ENCODE results near the gene CACNG5. TPM values are rescaled to one million over a fixed set of nuclear protein-coding genes. Genes with fewer than 3 reads are reported as not detected.

The CACNG5 gene
- polyA plus RNA-seq, 3 donors: not detected

DNA sequence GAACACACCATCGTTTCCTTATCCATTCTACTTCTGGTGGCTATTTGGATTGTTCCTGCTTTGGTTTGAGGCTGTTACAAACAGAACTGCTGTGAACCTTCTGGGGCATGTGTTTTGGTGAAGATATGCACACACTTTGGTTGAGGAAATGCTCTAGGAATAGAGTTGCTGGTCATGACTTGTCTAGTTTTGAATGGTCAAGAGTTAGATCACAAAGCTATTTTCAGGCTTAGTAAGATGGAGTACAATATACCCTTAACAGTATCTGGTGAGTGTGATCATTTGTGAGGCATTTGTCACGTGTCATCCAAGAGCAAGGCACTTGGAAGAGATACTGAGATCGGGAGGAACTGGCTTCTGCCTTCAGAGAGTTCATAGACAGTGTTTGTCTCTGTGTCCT lies 47.0 kb upstream of the CACNG5 start:
- Histone ChIP-seq H3K4me1 (ENCODE audit: control insufficient read depth in 1 of 2, insufficient read depth in 2 of 2, low read length in 2 of 2) (peaks cover 14 to 16% of the 10 kb centered on the region in 2 donors), H3K4me2 (replicated peaks; ENCODE audit: extremely low read depth, low read length, poor library complexity, severe bottlenecking) (no peak overlapping the region), H3K9ac (ENCODE audit: insufficient read depth, low read length, poor library complexity, severe bottlenecking) (no peak overlapping the region), H4K20me1 (ENCODE audit: insufficient read depth, low read length) (no peaks in the 10 kb centered on the region), H3K4me3 (replicated peaks in 1 of 3; ENCODE audit: low read depth in 2 of 3, low read length in 3 of 3) (no peak overlapping the region), H2AFZ (ENCODE audit: insufficient read depth, low read depth, low read length, poor library complexity, severe bottlenecking) (no peak overlapping the region), H3K9me3 (replicated peaks in 1 of 2; ENCODE audit: control insufficient read depth in 1 of 2, insufficient read depth in 1 of 2, low read length in 2 of 2) (no peaks in the 10 kb centered on the region), H3K36me3 (replicated peaks in 1 of 2; ENCODE audit: control insufficient read depth in 1 of 2, insufficient read depth in 2 of 2, low read length in 2 of 2) (peaks cover 17 to 55% of the 10 kb centered on the region in 2 donors), H3K27ac (ENCODE audit: low read depth in 1 of 2, low read length in 2 of 2) (no peak overlapping the region), H3K79me2 (ENCODE audit: insufficient read depth, low read length) (no peaks in the 10 kb centered on the region), H3K27me3 (ENCODE audit: control insufficient read depth in 2 of 2, insufficient read depth in 2 of 2, low read length in 2 of 2) (no peaks in the 10 kb centered on the region)
- WGBS (ENCODE audit: insufficient coverage): 100% methylated on average over 2 of the region's 3 CpGs
- H3K4me1 Mint-ChIP-seq: peaks cover 16% of the 10 kb centered on the region
- H3K4me3 Mint-ChIP-seq: no peak overlapping the region
- H3K27ac Mint-ChIP-seq: no peak overlapping the region
- H3K27me3 Mint-ChIP-seq (ENCODE audit: low read depth in 3 of 3): peaks cover 0 to 5% (median 2%) of the 10 kb centered on the region in 3 donors
- TF ChIP-seq, protein P1, sequence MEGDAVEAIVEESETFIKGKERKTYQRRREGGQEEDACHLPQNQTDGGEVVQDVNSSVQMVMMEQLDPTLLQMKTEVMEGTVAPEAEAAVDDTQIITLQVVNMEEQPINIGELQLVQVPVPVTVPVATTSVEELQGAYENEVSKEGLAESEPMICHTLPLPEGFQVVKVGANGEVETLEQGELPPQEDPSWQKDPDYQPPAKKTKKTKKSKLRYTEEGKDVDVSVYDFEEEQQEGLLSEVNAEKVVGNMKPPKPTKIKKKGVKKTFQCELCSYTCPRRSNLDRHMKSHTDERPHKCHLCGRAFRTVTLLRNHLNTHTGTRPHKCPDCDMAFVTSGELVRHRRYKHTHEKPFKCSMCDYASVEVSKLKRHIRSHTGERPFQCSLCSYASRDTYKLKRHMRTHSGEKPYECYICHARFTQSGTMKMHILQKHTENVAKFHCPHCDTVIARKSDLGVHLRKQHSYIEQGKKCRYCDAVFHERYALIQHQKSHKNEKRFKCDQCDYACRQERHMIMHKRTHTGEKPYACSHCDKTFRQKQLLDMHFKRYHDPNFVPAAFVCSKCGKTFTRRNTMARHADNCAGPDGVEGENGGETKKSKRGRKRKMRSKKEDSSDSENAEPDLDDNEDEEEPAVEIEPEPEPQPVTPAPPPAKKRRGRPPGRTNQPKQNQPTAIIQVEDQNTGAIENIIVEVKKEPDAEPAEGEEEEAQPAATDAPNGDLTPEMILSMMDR (IDR thresholded peaks at IDR 0.05): no peak
- H3K36me3 Mint-ChIP-seq: peaks cover 48 to 63% of the 10 kb centered on the region in 2 donors
- no peak for DNase-seq
- intact Hi-C loops (cut with micrococcal nuclease): no loop called here
- peaks cover 0 to 3% (median 0%) of the 10 kb centered on the region in 7 donors for H3K9me3 Mint-ChIP-seq

- Histone ChIP-seq H4K20me1 (ENCODE audit: insufficient read depth, low read length) (no peaks in the 10 kb centered on the region), H3K9ac (ENCODE audit: insufficient read depth, low read length, poor library complexity, severe bottlenecking) (no peak overlapping the region), H3K36me3 (replicated peaks in 1 of 2; ENCODE audit: control insufficient read depth in 1 of 2, insufficient read depth in 2 of 2, low read length in 2 of 2) (peaks cover 17 to 66% of the 10 kb centered on the region in 2 donors), H3K4me1 (ENCODE audit: control insufficient read depth in 1 of 2, insufficient read depth in 2 of 2, low read length in 2 of 2) (peaks cover 14 to 16% of the 10 kb centered on the region in 2 donors), H2AFZ (ENCODE audit: insufficient read depth, low read depth, low read length, poor library complexity, severe bottlenecking) (no peak overlapping the region), H3K4me2 (replicated peaks; ENCODE audit: extremely low read depth, low read length, poor library complexity, severe bottlenecking) (no peak overlapping the region), H3K4me3 (replicated peaks in 1 of 3; ENCODE audit: low read depth in 2 of 3, low read length in 3 of 3) (no peak overlapping the region), H3K27ac (ENCODE audit: low read depth in 1 of 2, low read length in 2 of 2) (no peak overlapping the region), H3K9me3 (replicated peaks in 1 of 2; ENCODE audit: control insufficient read depth in 1 of 2, insufficient read depth in 1 of 2, low read length in 2 of 2) (no peaks in the 10 kb centered on the region), H3K27me3 (ENCODE audit: control insufficient read depth in 2 of 2, insufficient read depth in 2 of 2, low read length in 2 of 2) (no peaks in the 10 kb centered on the region), H3K79me2 (ENCODE audit: insufficient read depth, low read length) (no peaks in the 10 kb centered on the region)
- no peak overlapping the region for H3K4me3 Mint-ChIP-seq
- TF ChIP-seq, protein P1 (IDR thresholded peaks at IDR 0.05): no peak
- intact Hi-C loops (cut with micrococcal nuclease): no loop called here
- H3K9me3 Mint-ChIP-seq: peaks cover 0 to 3% (median 0%) of the 10 kb centered on the region in 7 donors
- WGBS (ENCODE audit: insufficient coverage): 97% methylated on average over 11 of the region's 12 CpGs
- H3K4me1 Mint-ChIP-seq: peaks cover 16% of the 10 kb centered on the region
- no peak for DNase-seq
- H3K36me3 Mint-ChIP-seq: peaks cover 57 to 72% of the 10 kb centered on the region in 2 donors
- peaks cover 0 to 5% (median 2%) of the 10 kb centered on the region in 3 donors for H3K27me3 Mint-ChIP-seq (ENCODE audit: low read depth in 3 of 3)
- peak overlapping the region in 2 of 7 donors; percentile 37 to 39 for H3K27ac Mint-ChIP-seq
Measured at GRCh38 chr17:66789093-66789492, 45.8 kb upstream of the CACNG5 start.

All from CD14-positive monocyte (primary cell).